PC-3 (cell line): Measurements from ENCODE around the gene NEDD9.

Experiments
- CTCF ChIP-seq: fragments of 300-600 bp; sonication (generic); conservative IDR thresholded peaks from 2 replicates; pipeline ENCODE4 v1.5.1; 2017; ENCODE audit warnings: antibody characterized with exemption, low read depth, mild to moderate bottlenecking, low read length
- EZH2 ChIP-seq: fragments of 300-600 bp; sonication (generic); IDR thresholded peaks from one replicate; pipeline ENCODE4 v1.6.1; 2017; ENCODE audit warnings: antibody characterized with exemption, mild to moderate bottlenecking, low read length; ENCODE audit not compliant: unreplicated experiment
- EZH2phosphoT487 ChIP-seq: fragments of 300-600 bp; sonication (generic); IDR thresholded peaks from 2 replicates; pipeline ENCODE4 v1.6.1; 2018; ENCODE audit warnings: mild to moderate bottlenecking, antibody characterized with exemption, low read length, borderline replicate concordance

GRCh38 chr6:11266926-11267325, 34.5 kb upstream of the NEDD9 start:
- TF ChIP-seq EZH2phosphoT487 (no peak), EZH2 (no peak), CTCF (no peak)
